AML-193 (cell line): Measurements from ENCODE around the gene COX19.
"Not testable (repeated sequence)": the region's sequence is repeated elsewhere in the genome, so short reads cannot be mapped to it uniquely, and the experiment has no call there.

Experiments used
- DNase-seq, 2 experiments: peaks; one replicate each; lab custom pipeline; 2025; lab: John Stamatoyannopoulos, UW

The COX19 gene

GRCh38 chr7:924541-925231 lies 50.7 kb downstream of the COX19 start:
- no peak for DNase-seq

- not testable (repeated sequence) for DNase-seq
Observed at GRCh38 chr7:924042-924441, 51.3 kb downstream of the COX19 start.

- peak; percentile 87 to 92 for DNase-seq
Observed at GRCh38 chr7:923108-924041, 52.0 kb downstream of the COX19 start.

- DNase-seq = no peak
Observed at GRCh38 chr7:922334-923107, 52.8 kb downstream of the COX19 start.

GRCh38 chr7:921581-922333 lies 53.6 kb downstream of the COX19 start:
- DNase-seq = no peak

- no peak for DNase-seq
Observed at GRCh38 chr7:921071-921461, 54.3 kb downstream of the COX19 start.

- DNase-seq = no peak
Observed at GRCh38 chr7:920351-921070, 54.8 kb downstream of the COX19 start.

GRCh38 chr7:919924-920341 lies 55.4 kb downstream of the COX19 start:
- DNase-seq = no peak

- DNase-seq = no peak
Observed at GRCh38 chr7:919114-919442, 56.3 kb downstream of the COX19 start.

- DNase-seq = no peak
Observed at GRCh38 chr7:918441-919113, 56.8 kb downstream of the COX19 start.

GRCh38 chr7:918118-918425 lies 57.3 kb downstream of the COX19 start:
- DNase-seq = no peak

GRCh38 chr7:917255-918117 lies 57.9 kb downstream of the COX19 start:
- no peak for DNase-seq

GRCh38 chr7:916291-916941 lies 58.9 kb downstream of the COX19 start:
- no peak for DNase-seq
